BJ (cell line): ENCODE results near the gene CCDC174. TPM values are rescaled to one million over a fixed set of nuclear protein-coding genes. Genes with fewer than 3 reads are reported as not detected.
A peak's percentile ranks its signal among the peaks of the same experiment; 100 is the strongest.

Source experiments
- CTCF ChIA-PET: fragments of 350-600 bp; formaldehyde crosslinking; extraction: SDS; loops from one replicate; lab custom pipeline; 2021; ENCODE audit warnings: antibody characterized with exemption, inconsistent platforms; lab: Yijun Ruan, JAX
- POLR2A ChIA-PET: fragments of 300-600 bp; sonication (Branson Sonifier 250); formaldehyde crosslinking; extraction: SDS; loops from one replicate; lab custom pipeline; 2021; ENCODE audit warnings: antibody characterized with exemption; lab: Charles Lee
- DNase-seq: peaks from one replicate; pipeline ENCODE4 v3.0.0-alpha.2; 2011; ENCODE audit warnings: low read depth
- H3K27me3 ChIP-seq: 2 replicates; pipeline ENCODE4 v1.6.0; 2011; ENCODE audit warnings: low read length; ENCODE audit not compliant: control insufficient read depth, insufficient read depth
- H3K36me3 ChIP-seq: 2 replicates; pipeline ENCODE4 v1.5.1; 2011; ENCODE audit warnings: low read length; ENCODE audit not compliant: control insufficient read depth, insufficient read depth
- H3K4me3 ChIP-seq: 2 replicates; pipeline ENCODE4 v1.5.1; 2011; ENCODE audit warnings: low read depth, mild to moderate bottlenecking, control low read depth, low read length
- polyA minus RNA-seq: library from RNA; depleted of rRNA, polyadenylated mRNA; stranded (reverse); fragments of >200 nt; gene quantifications from 2 replicates; pipeline ENCODE4 v1.2.3, GENCODE V29; 2011; rRNA and poly(A)+ RNA removed
- polyA plus RNA-seq: library from polyadenylated mRNA; depleted of rRNA; stranded (reverse); fragments of >200 nt; gene quantifications from 2 replicates; pipeline ENCODE4 v1.2.3, GENCODE V29; 2011; rRNA removed
- TF ChIP-seq, protein P1 (sequence below): IDR thresholded peaks from 2 replicates; pipeline ENCODE4 v1.5.1; 2011; ENCODE audit warnings: low read depth, mild to moderate bottlenecking, control low read depth, inconsistent platforms, low read length, moderate library complexity; ENCODE audit not compliant: insufficient read depth

The CCDC174 gene
- polyA plus RNA-seq (8.9 and 9.3 TPM in 2 replicates), polyA minus RNA-seq (4.7 and 6.8 TPM in 2 replicates)

DNA sequence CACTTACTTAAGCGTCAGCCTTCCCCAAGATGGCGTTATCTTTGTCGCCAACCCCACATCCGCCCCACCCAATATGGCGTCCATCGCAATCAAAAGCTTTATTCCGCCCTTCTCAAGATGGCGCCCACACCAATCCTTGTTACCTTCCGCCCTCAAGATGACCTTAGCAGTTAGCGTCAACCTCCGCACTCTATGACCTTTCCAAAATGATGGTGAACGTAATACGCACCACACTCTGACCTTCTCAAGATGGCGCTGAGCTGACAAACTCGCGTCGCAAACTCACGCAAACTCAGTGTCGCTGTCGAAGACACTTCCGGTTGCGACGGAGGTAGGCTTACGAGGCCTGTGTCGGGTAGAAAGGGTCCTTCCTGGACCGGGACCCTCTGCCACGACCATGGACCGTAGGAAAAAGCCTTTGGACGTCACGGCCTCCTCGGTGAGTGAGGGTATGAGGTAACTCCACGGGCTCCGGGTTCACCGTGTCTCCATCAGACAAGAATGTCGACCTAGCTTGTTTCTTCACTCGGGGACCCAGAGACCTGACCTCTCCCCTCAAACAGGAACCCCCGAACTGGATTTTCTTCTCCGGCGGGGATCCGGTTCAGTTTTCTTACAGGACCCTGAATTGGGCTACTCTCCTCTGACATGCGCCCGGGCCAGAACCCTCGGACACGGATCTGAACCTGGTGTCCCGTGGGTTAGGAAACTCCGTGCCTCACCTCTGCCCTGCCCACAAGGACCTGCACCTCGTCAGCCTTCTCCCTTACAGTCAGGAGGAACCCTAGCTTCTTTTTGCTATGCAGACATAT is at the start of gene CCDC174:
Gene CCDC174, plus strand, starts transcription at position 323 of the 812 bp plus-strand sequence. Its CDS starts 75 bp downstream, at position 398.
- POLR2A ChIA-PET: interaction anchor here (0.8 kb wide), 1 partner anchor 414 kb away, joined by 3 read pairs; the partner anchor contains the start of gene MRPS25
- no peaks in the 10 kb centered on the region for H3K27me3 ChIP-seq
- TF ChIP-seq, protein P1, sequence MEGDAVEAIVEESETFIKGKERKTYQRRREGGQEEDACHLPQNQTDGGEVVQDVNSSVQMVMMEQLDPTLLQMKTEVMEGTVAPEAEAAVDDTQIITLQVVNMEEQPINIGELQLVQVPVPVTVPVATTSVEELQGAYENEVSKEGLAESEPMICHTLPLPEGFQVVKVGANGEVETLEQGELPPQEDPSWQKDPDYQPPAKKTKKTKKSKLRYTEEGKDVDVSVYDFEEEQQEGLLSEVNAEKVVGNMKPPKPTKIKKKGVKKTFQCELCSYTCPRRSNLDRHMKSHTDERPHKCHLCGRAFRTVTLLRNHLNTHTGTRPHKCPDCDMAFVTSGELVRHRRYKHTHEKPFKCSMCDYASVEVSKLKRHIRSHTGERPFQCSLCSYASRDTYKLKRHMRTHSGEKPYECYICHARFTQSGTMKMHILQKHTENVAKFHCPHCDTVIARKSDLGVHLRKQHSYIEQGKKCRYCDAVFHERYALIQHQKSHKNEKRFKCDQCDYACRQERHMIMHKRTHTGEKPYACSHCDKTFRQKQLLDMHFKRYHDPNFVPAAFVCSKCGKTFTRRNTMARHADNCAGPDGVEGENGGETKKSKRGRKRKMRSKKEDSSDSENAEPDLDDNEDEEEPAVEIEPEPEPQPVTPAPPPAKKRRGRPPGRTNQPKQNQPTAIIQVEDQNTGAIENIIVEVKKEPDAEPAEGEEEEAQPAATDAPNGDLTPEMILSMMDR: no peak
- peak within 1 kb of the TSS; percentile 78 for H3K4me3 ChIP-seq
- H3K36me3 ChIP-seq: peaks cover 2% of the 10 kb centered on the region; the same call in 1 of the 2 replicates
- CTCF ChIA-PET: interaction anchor here (0.6 to 2.0 kb wide), 6 partner anchors 9 to 308 kb away, joined by 3 to 7 read pairs (median 3); no protein-coding TSS in a partner anchor
- peak; percentile 99 for DNase-seq

DNA sequence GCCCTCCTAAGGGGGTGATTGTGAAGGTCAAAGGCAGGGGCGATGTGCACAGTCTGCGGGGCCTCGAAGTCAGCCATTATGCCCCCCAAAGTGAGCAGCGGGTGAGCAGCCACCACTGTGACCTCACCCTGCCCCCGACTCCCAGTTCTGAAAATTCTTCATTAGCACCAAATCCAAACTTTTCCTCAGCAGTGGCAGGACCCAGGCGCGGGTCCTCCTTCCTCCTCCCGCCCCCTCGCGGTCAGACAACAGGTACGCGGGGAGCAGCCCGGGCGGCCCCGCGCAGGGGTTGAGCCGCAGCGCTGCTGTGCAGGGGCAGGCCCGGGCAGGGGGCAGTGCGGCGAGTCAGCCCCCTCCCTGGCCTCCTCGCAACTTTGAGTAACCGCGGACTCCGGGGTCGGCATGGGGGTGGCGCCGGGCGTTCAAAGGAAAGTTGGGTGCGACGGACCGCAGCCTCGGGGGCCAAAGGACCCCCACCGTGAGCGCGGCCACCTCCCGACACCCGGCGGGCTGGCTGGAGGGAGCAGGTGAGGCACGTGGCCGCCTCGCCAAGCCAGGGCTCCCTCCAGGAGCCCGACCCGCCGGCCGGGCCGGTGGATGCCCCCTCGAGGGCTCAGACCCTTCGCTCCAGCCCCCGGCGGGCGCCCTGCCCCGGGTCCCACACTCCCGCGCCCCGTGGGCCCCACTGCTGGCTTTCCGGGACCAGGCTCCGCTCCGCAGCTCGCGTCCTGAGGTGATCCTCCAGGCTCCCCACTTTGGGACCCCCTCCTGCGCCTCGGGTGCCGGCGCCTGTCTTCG is 49.4 kb upstream of the CCDC174 start:
- ChIA-PET POLR2A (no interaction called here), CTCF (no interaction called here)
- Histone ChIP-seq H3K4me3 (no peak overlapping the region; the same call in 1 of the 2 replicates), H3K36me3 (no peaks in the 10 kb centered on the region), H3K27me3 (peaks cover 25% of the 10 kb centered on the region)
- no peak for DNase-seq
- TF ChIP-seq, protein P1: no peak

DNA sequence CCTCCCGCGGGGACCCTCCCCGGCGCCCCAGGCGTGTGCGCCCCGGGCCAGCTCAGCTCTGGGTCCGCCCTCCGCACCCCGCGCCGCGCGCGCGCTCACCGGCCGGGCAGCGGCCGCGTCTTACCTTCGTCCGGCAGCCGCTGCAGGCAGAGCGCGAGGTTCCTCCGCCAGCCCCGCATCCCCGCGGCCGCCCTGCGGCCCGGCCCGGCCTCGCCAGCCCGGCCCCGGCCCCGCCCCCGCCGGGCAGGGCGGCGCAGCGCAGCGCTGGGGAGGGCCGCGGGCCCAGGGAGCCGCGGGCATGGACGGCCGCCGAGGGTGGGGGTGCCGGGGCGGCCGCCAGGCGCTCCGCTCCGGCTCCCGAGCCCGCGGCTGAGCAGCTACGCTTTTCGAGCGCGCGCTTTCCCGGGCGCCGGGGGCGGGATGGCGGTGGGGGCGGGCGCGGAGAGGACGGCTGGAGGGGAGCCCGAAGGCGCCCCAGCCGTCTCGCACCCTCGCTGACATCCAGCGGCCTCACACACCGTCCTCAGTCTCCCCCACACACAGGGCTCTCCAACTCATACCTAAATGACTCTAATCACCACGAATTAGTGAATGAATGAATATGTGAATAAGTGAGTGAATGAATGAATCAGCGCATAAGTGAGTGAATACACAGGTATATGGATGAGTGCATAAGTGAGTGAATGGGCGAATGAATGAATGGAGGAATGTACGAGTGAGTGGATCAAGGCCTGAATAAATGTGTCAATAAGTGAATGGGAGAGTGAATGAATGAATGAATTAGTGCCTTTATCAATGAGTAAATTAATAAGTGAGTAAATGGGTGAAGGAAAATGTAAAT is 48.5 kb upstream of the CCDC174 start:
- POLR2A ChIA-PET: no interaction called here
- no peak overlapping the region; the same call in 1 of the 2 replicates for H3K4me3 ChIP-seq
- peaks cover 27% of the 10 kb centered on the region for H3K27me3 ChIP-seq
- CTCF ChIA-PET: no interaction called here
- no peak for DNase-seq
- H3K36me3 ChIP-seq: no peaks in the 10 kb centered on the region
- TF ChIP-seq, protein P1: no peak

DNA sequence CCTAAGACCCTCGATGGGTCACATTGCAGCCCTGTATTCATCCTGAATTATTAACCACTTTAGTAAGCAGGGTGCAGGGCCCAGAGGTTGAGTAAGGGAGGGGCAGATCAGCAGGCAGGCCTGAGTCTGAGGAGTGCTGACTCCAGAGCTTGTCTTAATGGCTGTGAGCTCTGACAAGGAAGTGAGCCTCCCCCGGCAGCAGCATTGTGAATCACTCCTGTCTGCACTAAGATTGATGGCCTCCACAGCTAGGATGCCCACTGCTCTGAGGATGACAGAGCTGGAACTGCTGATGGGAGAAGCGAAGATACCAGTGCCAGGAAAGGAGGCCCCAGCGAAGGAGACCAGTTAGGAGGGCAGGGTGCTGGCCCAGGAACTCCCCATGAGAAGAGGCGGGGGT is 46.5 kb upstream of the CCDC174 start:
- POLR2A ChIA-PET: no interaction called here
- CTCF ChIA-PET: interaction anchor here (2.6 kb wide), 1 partner anchor 56 kb away, joined by 6 read pairs; no protein-coding TSS in a partner anchor

More for the DNA sequence above, 46.5 kb upstream of the CCDC174 start:
- no peaks in the 10 kb centered on the region for H3K36me3 ChIP-seq
- TF ChIP-seq, protein P1: no peak
- no peak for DNase-seq
- peaks cover 29% of the 10 kb centered on the region for H3K27me3 ChIP-seq
- H3K4me3 ChIP-seq: no peak overlapping the region
